HEK293 (cell line): ENCODE data around the gene ARHGEF26.

ENCODE experiments used
- CTCF ChIA-PET: fragments of 350-600 bp; formaldehyde crosslinking; extraction: SDS; loops from one replicate; lab custom pipeline; 2021; ENCODE audit warnings: antibody characterized with exemption; lab: Yijun Ruan, JAX
- POLR2A ChIA-PET: fragments of 300-600 bp; formaldehyde crosslinking; extraction: SDS; loops from one replicate; lab custom pipeline; 2020; ENCODE audit warnings: antibody characterized with exemption, inconsistent platforms; lab: Yijun Ruan, JAX
- H3K27ac ChIP-seq: fragments of 200-500 bp; sonication (Bioruptor generic); 2 replicates; pipeline ENCODE4 v1.5.1; 2014; ENCODE audit warnings: low read depth, low read length, control low read depth, inconsistent platforms; ENCODE audit errors: extremely low read depth
- H3K36me3 ChIP-seq, 2 experiments: fragments of 200-500 bp in 1 of 2; sonication (Bioruptor generic) in 1 of 2; 1 replicate in 1 of 2; 2 replicates in 1 of 2; pipeline ENCODE4 v1.5.1; 2014 to 2017; ENCODE audit warnings: inconsistent platforms in 2 of 2, low read length in 2 of 2; ENCODE audit not compliant: control insufficient read depth in 2 of 2, insufficient read depth in 1 of 2
- H3K4me1 ChIP-seq: fragments of 200-500 bp; sonication (Bioruptor generic); 2 replicates; pipeline ENCODE4 v1.5.1; 2014; ENCODE audit warnings: mild to moderate bottlenecking, low read length, inconsistent platforms; ENCODE audit not compliant: control insufficient read depth, insufficient read depth
- H3K4me3 ChIP-seq: 2 replicates; pipeline ENCODE4 v1.5.1; 2011; ENCODE audit warnings: low read depth, mild to moderate bottlenecking, control low read depth, low read length, moderate library complexity
- H3K9me3 ChIP-seq: fragments of 200-500 bp; sonication (Bioruptor generic); 2 replicates; pipeline ENCODE4 v1.5.1; 2014; ENCODE audit warnings: low read depth, low read length, inconsistent platforms; ENCODE audit not compliant: control insufficient read depth, insufficient read depth
- KLF10 ChIP-seq: fragments of 450-650 bp; IDR thresholded peaks from 2 replicates; pipeline ENCODE4 v1.5.1; 2018; ENCODE audit warnings: missing biosample characterization, mild to moderate bottlenecking, missing genetic modification characterization
- PRDM2 ChIP-seq: fragments of 450-650 bp; formaldehyde crosslinking; IDR thresholded peaks from 2 replicates; pipeline ENCODE4 v1.5.1; 2016; ENCODE audit warnings: missing biosample characterization, missing genetic modification characterization, borderline replicate concordance
- SCRT2 ChIP-seq: fragments of 450-650 bp; formaldehyde crosslinking; IDR thresholded peaks from 2 replicates; pipeline ENCODE4 v1.5.1; 2016; ENCODE audit warnings: missing biosample characterization, missing genetic modification characterization
- ZBTB11 ChIP-seq: fragments of 450-650 bp; formaldehyde crosslinking; conservative IDR thresholded peaks from 2 replicates; pipeline ENCODE4 v1.5.1; 2016; ENCODE audit warnings: low read depth, missing biosample characterization, missing genetic modification characterization
- ZBTB26 ChIP-seq: fragments of 450-650 bp; formaldehyde crosslinking; optimal IDR thresholded peaks from 2 replicates; pipeline ENCODE3; 2016; ENCODE audit warnings: missing biosample characterization, mild to moderate bottlenecking, missing genetic modification characterization
- ZNF202 ChIP-seq: fragments of 450-650 bp; formaldehyde crosslinking; IDR thresholded peaks from 2 replicates; pipeline ENCODE4 v1.5.1; 2016; ENCODE audit warnings: missing biosample characterization, missing genetic modification characterization, borderline replicate concordance
- ZNF211 ChIP-seq: fragments of 450-650 bp; formaldehyde crosslinking; IDR thresholded peaks from 2 replicates; pipeline ENCODE4 v1.5.1; 2016; ENCODE audit warnings: low read depth, missing biosample characterization, missing genetic modification characterization
- ZNF37A ChIP-seq: fragments of 450-650 bp; IDR thresholded peaks from 2 replicates; pipeline ENCODE4 v1.5.1; 2018; ENCODE audit warnings: missing biosample characterization, missing genetic modification characterization
- ZNF394 ChIP-seq: fragments of 450-650 bp; formaldehyde crosslinking; IDR thresholded peaks from 2 replicates; pipeline ENCODE4 v1.5.1; 2016; ENCODE audit warnings: missing biosample characterization, missing genetic modification characterization, mild to moderate bottlenecking, moderate library complexity, borderline replicate concordance
- ZNF518A ChIP-seq: fragments of 450-650 bp; formaldehyde crosslinking; conservative IDR thresholded peaks from 2 replicates; pipeline ENCODE4 v1.5.1; 2016; ENCODE audit warnings: low read depth, missing biosample characterization, missing genetic modification characterization
- ZNF571 ChIP-seq: fragments of 450-650 bp; formaldehyde crosslinking; IDR thresholded peaks from 2 replicates; pipeline ENCODE4 v1.5.0; 2017; ENCODE audit warnings: missing biosample characterization, missing genetic modification characterization
- ZNF707 ChIP-seq: fragments of 450-650 bp; formaldehyde crosslinking; IDR thresholded peaks from 2 replicates; pipeline ENCODE4 v1.5.1; 2016; ENCODE audit warnings: missing biosample characterization, missing genetic modification characterization
- ZNF837 ChIP-seq: fragments of 450-650 bp; formaldehyde crosslinking; IDR thresholded peaks from 2 replicates; pipeline ENCODE4 v1.5.1; 2016; ENCODE audit warnings: missing biosample characterization, missing genetic modification characterization

The ARHGEF26 gene

GRCh38 chr3:154078672-154079071 is 42.5 kb upstream of the ARHGEF26 start:
- no peak overlapping the region for H3K27ac ChIP-seq
- no peaks in the 10 kb centered on the region for H3K36me3 ChIP-seq
- ChIA-PET POLR2A (no interaction called here), CTCF (no interaction called here)
- no peaks in the 10 kb centered on the region for H3K9me3 ChIP-seq
- TF ChIP-seq ZNF571 (tag by site-specific recombination) (no peak), KLF10 (no peak), SCRT2 (tag by site-specific recombination) (no peak), ZNF707 (tag by site-specific recombination) (no peak), PRDM2 (tag by site-specific recombination) (no peak), ZNF202 (no peak), ZBTB26 (tag by site-specific recombination) (no peak), ZNF518A (tag by site-specific recombination) (no peak), ZNF837 (no peak), ZNF394 (tag by site-specific recombination) (no peak), ZBTB11 (tag by site-specific recombination) (no peak), ZNF211 (tag by site-specific recombination) (no peak), ZNF37A (no peak)
- no peak overlapping the region for H3K4me3 ChIP-seq
- H3K4me1 ChIP-seq = no peaks in the 10 kb centered on the region
